Measurements from ENCODE around the gene PIP4K2C. TPM values are rescaled to one million over a fixed set of nuclear protein-coding genes. Genes with fewer than 3 reads are reported as not detected.

PIP4K2C gene
- total RNA-seq, 1 donor from 2014 or later: 46.6 TPM

DNA sequence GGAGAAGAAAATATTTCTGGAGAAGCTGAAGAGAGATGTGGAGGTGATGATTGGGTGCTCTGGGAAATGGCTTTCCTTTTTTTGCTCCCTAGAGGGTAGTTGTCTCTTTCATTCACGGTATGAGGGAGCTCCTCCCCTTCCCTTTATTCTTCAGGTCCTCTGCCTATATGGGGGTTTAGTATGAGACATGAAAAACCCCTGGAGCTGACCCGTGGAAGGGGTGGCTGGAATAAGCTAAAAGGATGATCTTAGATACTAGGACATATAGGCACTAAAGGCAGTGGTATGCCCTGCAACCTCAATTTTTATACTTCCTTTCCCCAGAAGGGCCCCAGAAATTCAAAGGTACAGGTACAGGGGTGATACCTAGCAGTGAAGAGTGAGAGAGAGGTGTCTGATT lies 9.4 kb downstream of the PIP4K2C start:
- TF ChIP-seq, protein P1, sequence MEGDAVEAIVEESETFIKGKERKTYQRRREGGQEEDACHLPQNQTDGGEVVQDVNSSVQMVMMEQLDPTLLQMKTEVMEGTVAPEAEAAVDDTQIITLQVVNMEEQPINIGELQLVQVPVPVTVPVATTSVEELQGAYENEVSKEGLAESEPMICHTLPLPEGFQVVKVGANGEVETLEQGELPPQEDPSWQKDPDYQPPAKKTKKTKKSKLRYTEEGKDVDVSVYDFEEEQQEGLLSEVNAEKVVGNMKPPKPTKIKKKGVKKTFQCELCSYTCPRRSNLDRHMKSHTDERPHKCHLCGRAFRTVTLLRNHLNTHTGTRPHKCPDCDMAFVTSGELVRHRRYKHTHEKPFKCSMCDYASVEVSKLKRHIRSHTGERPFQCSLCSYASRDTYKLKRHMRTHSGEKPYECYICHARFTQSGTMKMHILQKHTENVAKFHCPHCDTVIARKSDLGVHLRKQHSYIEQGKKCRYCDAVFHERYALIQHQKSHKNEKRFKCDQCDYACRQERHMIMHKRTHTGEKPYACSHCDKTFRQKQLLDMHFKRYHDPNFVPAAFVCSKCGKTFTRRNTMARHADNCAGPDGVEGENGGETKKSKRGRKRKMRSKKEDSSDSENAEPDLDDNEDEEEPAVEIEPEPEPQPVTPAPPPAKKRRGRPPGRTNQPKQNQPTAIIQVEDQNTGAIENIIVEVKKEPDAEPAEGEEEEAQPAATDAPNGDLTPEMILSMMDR (conservative IDR thresholded peaks at IDR 0.05; ENCODE audit: low read depth, low read length): no peak
- DNase-seq (ENCODE audit: low read depth): no peak
- no peak overlapping the region for H3K4me3 ChIP-seq (ENCODE audit: low read depth, low read length)

DNA sequence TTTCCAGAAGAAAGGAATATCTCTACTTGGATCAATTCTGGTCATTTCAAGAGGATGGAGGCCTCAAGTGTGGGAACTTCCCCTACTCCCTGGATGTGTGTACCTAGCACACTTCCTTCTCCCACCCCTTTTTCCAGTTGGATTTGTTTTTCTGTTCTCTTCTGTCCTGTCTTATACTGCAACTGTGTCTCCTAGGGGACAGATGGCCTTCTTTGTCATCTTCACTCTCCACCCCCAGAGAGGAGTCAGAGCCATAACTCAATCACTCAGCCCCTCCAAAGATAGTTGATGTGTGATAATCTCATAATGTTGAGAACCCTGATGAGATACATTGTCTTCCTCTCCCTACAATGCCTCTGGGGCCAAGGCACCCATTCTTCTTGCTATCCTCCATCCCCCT lies 11.6 kb downstream of the PIP4K2C start:
- DNase-seq (ENCODE audit: low read depth): no peak
- TF ChIP-seq, protein P1 (conservative IDR thresholded peaks at IDR 0.05; ENCODE audit: low read depth, low read length): no peak
- H3K4me3 ChIP-seq (ENCODE audit: low read depth, low read length): no peak overlapping the region

DNA sequence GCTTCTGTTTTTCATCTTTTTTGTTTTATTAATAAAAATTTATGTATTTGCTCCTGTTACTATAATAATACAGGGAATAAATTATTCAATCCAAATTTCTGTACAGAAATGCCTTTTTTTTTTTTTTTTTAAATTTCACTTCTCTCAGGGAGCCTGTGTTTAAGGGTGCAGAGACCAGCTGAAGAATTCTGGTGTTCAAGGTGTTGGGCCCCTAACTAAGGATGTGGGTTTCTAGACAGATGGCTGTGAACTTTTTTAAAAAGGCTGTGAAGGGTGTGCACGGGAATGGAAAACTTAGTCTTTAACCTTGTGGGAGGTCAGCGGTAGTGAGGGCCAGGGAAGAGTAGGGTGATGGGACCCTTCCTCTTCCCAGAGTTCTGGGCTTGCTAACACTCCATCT lies 12.3 kb downstream of the PIP4K2C start:
- TF ChIP-seq, protein P1 (conservative IDR thresholded peaks at IDR 0.05; ENCODE audit: low read depth, low read length): no peak
- no peak for DNase-seq (ENCODE audit: low read depth)
- H3K4me3 ChIP-seq (ENCODE audit: low read depth, low read length): no peak overlapping the region

DNA sequence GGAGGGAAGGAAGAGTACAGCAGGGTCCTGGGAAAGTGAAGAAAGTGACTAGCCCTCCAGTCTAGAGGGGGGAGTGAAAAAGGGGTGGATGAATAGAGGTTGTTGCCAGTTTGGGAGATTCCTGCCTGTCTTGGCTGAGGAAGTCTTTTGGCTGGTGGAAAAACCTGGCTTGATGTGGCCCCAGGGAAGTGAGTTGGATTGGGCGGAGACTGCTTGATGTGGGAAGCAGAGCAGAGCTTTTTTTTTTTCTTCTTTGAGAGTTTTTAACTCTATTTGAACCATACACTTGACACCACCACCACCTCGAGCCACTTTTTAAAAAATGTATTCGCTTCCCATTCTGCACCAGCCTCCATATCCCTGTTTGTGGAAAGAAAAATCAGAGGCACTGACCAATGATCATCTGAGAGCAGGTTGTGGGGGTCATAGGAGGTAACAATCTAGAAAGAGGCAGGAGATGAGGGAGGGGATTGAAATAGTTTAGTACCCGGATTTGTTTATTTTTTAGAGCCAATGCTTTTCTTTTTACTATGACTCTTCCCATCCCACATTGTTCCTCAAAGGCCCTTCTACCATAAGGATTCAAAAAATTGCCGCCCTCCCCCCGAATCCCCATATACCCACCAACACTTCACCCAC lies 12.9 kb downstream of the PIP4K2C start:
- TF ChIP-seq, protein P1 (conservative IDR thresholded peaks at IDR 0.05; ENCODE audit: low read depth, low read length): no peak
- peak overlapping the region; percentile 83 for H3K4me3 ChIP-seq (ENCODE audit: low read depth, low read length)
- no peak for DNase-seq (ENCODE audit: low read depth)

DNA sequence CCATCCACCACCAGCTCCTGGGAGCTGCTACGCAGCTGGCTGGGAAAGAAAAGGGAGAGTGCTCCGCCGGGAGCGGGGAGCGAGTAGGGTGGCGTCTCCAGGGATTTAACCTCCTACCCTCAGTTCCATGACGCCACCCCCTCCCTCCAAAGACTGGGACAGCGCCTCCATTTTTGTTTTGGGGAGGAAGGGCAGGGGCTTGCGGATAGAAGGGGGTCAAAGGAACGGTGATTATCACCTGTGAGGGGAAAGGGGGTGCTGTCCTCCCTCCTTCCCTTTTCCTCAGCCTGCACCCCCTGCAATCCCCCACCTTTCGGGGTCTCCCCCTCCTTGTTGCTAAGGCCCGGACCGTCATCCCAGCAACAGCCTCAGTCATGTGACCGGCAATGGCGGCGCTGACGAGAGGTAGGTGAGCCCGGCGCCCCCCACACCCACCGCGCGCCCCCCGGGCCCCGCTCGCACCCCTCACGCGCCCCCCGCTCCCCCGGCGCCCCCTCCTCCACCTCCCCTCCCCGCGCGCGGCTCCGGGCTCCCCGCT lies 13.5 kb downstream of the PIP4K2C start, which contains the start of gene DTX3:
DTX3 (plus strand) TSS at position 371 of the 538 bp plus-strand sequence. CDS start 1,694 bp downstream, outside the sequence.
- TF ChIP-seq, protein P1 (conservative IDR thresholded peaks at IDR 0.05; ENCODE audit: low read depth, low read length): peak; percentile 8
- DNase-seq (ENCODE audit: low read depth): no peak
- H3K4me3 ChIP-seq (ENCODE audit: low read depth, low read length): peak within 1 kb of the TSS; percentile 83

DNA sequence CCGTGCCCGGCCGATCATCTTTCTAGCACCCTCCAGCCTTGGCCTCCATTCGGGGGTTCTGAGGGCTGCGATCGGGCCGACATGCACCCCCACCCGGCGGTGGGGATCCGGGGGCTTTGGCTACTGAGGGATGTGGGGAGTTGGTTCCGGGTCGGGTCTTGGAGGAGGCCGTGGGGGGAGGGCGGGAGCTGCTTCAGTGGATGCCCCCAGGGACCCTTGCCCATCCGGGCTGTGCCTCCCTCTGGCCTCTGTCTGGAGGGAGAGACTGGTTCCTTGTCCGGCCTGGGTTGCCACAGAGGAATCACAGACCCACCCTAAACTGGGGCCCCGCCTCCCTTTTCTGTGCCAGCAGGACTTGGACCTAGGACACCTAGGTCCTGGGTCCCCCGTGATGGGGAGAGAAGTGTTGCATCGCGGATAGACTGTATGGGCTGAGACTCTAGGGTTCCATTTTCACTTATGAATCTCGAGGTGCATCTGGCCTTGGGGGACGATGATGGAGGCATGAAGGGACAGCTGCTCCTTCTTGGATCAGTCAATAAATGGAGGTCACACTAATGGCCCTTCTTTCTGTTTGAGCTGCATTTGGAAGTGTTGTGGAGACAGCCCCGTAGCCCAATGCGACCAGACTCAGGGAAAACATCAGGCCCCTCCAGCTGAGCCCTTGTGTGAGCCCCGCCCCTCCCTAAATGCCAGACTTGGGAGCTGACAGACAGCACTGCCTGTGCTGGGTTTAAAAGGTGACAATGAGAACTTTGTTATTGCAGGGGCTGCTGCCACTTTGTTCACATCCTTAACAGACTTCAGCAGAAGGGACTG lies 14.2 kb downstream of the PIP4K2C start:
- DNase-seq (ENCODE audit: low read depth): no peak
- H3K4me3 ChIP-seq (ENCODE audit: low read depth, low read length): peak overlapping the region; percentile 83
- TF ChIP-seq, protein P1 (conservative IDR thresholded peaks at IDR 0.05; ENCODE audit: low read depth, low read length): no peak

All from epithelial cell of proximal tubule (primary cell).